Body of pancreas (tissue), 4 donors: ENCODE results near the gene CMIP. TPM values are rescaled to one million over a fixed set of nuclear protein-coding genes. Genes with fewer than 3 reads are reported as not detected.

Experiments used
- ATAC-seq: fragments of 150-250 bp; one replicate; pipeline ENCODE4 v1.9.1; 2016
- DNase-seq, 4 donors: peaks; one replicate each; pipeline ENCODE4 v3.0.0-alpha.2; 2019
- H3K27ac ChIP-seq, 4 donors: fragments of 200-600 bp; sonication (generic); 1 replicate in 3 of 4; 2 replicates in 1 of 4; pipeline versions ENCODE4 v1.5.1 to v1.6.1; 2016 to 2019; ENCODE audit warnings: mild to moderate bottlenecking in 1 of 4, mixed read lengths in 1 of 4, moderate library complexity in 1 of 4
- H3K27me3 ChIP-seq, 2 donors: fragments of 200-600 bp; sonication (generic); one replicate each; pipeline ENCODE4 v1.6.0; 2016; ENCODE audit warnings: mild to moderate bottlenecking in 1 of 2
- H3K36me3 ChIP-seq, 2 donors: fragments of 200-600 bp; sonication (generic); replicated peaks in 1 of 2; 2 replicates each; pipeline ENCODE4 v1.5.1; 2016; ENCODE audit warnings: low read depth in 2 of 2; ENCODE audit not compliant: insufficient read depth in 1 of 2
- H3K4me1 ChIP-seq: fragments of 200-600 bp; sonication (generic); one replicate; pipeline ENCODE4 v1.6.0; 2016
- H3K4me3 ChIP-seq, 2 donors: fragments of 200-600 bp; sonication (generic); 1 replicate in 1 of 2; 2 replicates in 1 of 2; pipeline ENCODE4 v1.5.1; 2016 to 2019
- H3K9me3 ChIP-seq, 3 donors: fragments of 200-600 bp; sonication (generic); 1 replicate in 2 of 3; 2 replicates in 1 of 3; pipeline ENCODE4 v1.5.1; 2016
- CTCF ChIP-seq, 7 experiments: fragments of 450-650 bp in 4 of 7; fragments of 200-600 bp in 3 of 7; sonication (generic) in 3 of 7; IDR thresholded peaks; one replicate each; pipeline ENCODE4 v1.5.1; 2016 to 2019; ENCODE audit warnings: antibody characterized with exemption in 7 of 7
- POLR2A ChIP-seq, 3 donors: fragments of 450-650 bp; IDR thresholded peaks; one replicate each; pipeline ENCODE4 v1.6.1; 2016; ENCODE audit warnings: antibody characterized with exemption in 3 of 3, mild to moderate bottlenecking in 2 of 3
- WGBS, 2 donors: methylation state at CpG; one replicate each; pipeline ENCODE4 v1.1.5; 2017; 5-methylcytosine and 5-hydroxymethylcytosine counted together
- intact Hi-C: fragments of 100-400 bp; cut with DNase I; formaldehyde crosslinking; loops from one replicate; pipeline ENCODE4 v1.15.1; 2023
- total RNA-seq, 2 donors: library from RNA; depleted of rRNA; stranded (reverse); fragments of >200 nt; gene quantifications; one replicate each; pipeline ENCODE4 v1.1.0, GENCODE V29; 2016

Gene CMIP
- total RNA-seq, 2 donors from 2014 or later: 18.7 to 18.8 TPM

DNA sequence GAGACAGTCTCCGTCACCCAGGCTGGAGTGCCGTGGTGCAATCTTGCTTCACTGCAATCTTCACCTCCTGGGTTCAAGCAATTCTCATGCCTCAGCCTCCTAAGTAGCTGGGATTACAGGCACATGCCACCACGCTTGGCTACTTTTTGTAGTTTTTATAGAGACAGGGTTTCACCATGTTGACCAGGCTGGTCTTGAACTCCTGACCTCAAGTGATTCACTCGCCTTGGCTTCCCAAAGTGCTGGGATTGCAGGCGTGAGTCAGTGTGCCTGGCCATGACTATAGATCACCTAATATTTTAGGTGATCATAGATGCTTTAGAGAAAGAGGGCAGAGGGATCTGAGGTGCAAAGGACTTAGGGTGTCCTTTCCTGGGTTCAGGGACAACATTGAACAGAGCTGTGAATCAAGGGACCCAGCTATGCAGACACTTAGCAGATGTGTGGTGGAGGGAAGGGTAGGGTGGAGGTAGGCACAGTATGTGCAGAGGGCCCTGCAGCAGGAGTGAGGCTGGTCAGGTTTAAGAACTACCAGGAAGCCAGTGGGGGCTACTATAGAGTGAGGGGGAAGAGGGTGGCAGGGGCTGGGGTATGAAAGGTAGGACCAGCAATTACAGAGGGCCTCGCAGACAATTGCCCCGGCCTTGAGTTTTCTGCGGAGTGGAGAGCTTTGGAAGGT is 116.5 kb downstream of the CMIP start:
- no peak for DNase-seq
- Histone ChIP-seq H3K4me1 (peaks cover 25% of the 10 kb centered on the region), H3K27ac (no peak overlapping the region), H3K36me3 (no peaks in the 10 kb centered on the region), H3K27me3 (no peaks in the 10 kb centered on the region), H3K4me3 (no peak overlapping the region), H3K9me3 (no peaks in the 10 kb centered on the region)
- 86 to 94% methylated on average over 8 of the region's 8 CpGs for WGBS, 2 donors
- intact Hi-C loops: no loop called here
- no peak for TF ChIP-seq POLR2A (IDR thresholded peaks at IDR 0.05)
- no peak for TF ChIP-seq CTCF (IDR thresholded peaks at IDR 0.05)
- ATAC-seq: no peak

GRCh38 chr16:81562174-81562849 is 117.7 kb downstream of the CMIP start:
- 66 to 75% methylated on average over 6 to 8 of the region's 8 CpGs for WGBS, 2 donors
- ATAC-seq (no peak), DNase-seq (peak in 2 of 4 donors; percentile 46)
- Histone ChIP-seq H3K27ac (no peak overlapping the region), H3K36me3 (no peaks in the 10 kb centered on the region), H3K4me1 (peaks cover 21% of the 10 kb centered on the region), H3K9me3 (no peaks in the 10 kb centered on the region), H3K27me3 (no peaks in the 10 kb centered on the region), H3K4me3 (no peak overlapping the region)
- no peak for TF ChIP-seq POLR2A (IDR thresholded peaks at IDR 0.05)
- no peak for TF ChIP-seq CTCF (IDR thresholded peaks at IDR 0.05)
- intact Hi-C loops: no loop called here

DNA sequence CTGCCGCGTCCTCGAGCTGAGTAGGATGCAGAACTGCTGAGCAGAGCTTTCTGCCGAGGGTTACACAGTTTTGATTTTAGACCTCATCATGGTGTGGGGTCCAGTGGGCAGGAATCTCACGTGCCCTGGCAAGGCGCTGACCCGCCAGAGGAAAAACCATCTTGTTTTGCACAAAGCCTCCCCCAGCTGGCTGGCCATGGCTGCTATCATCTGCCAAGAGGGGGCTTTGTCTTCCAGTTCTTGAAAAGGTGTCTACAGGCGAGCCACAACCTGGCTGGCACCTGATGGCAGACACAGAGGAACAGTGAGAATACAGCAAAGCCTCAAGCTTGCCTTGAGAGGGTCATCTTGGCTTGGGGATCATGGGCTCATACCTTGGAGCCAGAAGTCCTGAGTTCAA is 118.3 kb downstream of the CMIP start:
- 93 to 94% methylated on average over 6 to 8 of the region's 8 CpGs for WGBS, 2 donors
- DNase-seq (no peak), ATAC-seq (no peak)
- H3K9me3 ChIP-seq: no peaks in the 10 kb centered on the region
- no peak overlapping the region for H3K4me3 ChIP-seq
- no peaks in the 10 kb centered on the region for H3K36me3 ChIP-seq
- no peak for TF ChIP-seq POLR2A (IDR thresholded peaks at IDR 0.05)
- no peak for TF ChIP-seq CTCF (IDR thresholded peaks at IDR 0.05)
- H3K27me3 ChIP-seq: no peaks in the 10 kb centered on the region
- H3K4me1 ChIP-seq: peaks cover 19% of the 10 kb centered on the region
- no peak overlapping the region for H3K27ac ChIP-seq
- intact Hi-C loops: no loop called here

- ATAC-seq: no peak
- peaks cover 13% of the 10 kb centered on the region for H3K4me1 ChIP-seq
- no peaks in the 10 kb centered on the region for H3K36me3 ChIP-seq
- H3K9me3 ChIP-seq: no peaks in the 10 kb centered on the region
- 81 to 85% methylated on average over 10 of the region's 10 CpGs for WGBS, 2 donors
- intact Hi-C loops: no loop called here
- H3K27ac ChIP-seq: no peak overlapping the region
- H3K4me3 ChIP-seq: no peak overlapping the region
- TF ChIP-seq POLR2A (IDR thresholded peaks at IDR 0.05): no peak
- TF ChIP-seq CTCF (IDR thresholded peaks at IDR 0.05): no peak
- DNase-seq: no peak
- no peaks in the 10 kb centered on the region for H3K27me3 ChIP-seq
Measured at GRCh38 chr16:81564421-81564911, 119.9 kb downstream of the CMIP start.
